Testis (tissue), 3 donors: ENCODE data around the gene P2RX7. TPM values are rescaled to one million over a fixed set of nuclear protein-coding genes. Genes with fewer than 3 reads are reported as not detected.
A peak's percentile ranks its signal among the peaks of the same experiment; 100 is the strongest.

Source experiments
- DNase-seq: peaks from one replicate; pipeline ENCODE4 v3.0.0-alpha.2; 2019
- H3K27ac ChIP-seq, 2 donors: fragments of 200-600 bp; sonication (generic); one replicate each; pipeline ENCODE4 v1.5.1; 2019
- H3K27me3 ChIP-seq: fragments of 200-600 bp; sonication (generic); one replicate; pipeline ENCODE4 v1.5.1; 2019
- H3K36me3 ChIP-seq: fragments of 200-600 bp; sonication (generic); one replicate; pipeline ENCODE4 v1.5.1; 2017; ENCODE audit warnings: low read depth; ENCODE audit errors: missing control alignments
- H3K4me1 ChIP-seq: fragments of 200-600 bp; sonication (generic); one replicate; pipeline ENCODE4 v1.5.1; 2019
- H3K4me3 ChIP-seq, 2 donors: fragments of 200-600 bp; sonication (generic); one replicate each; pipeline ENCODE4 v1.5.1; 2017 to 2019
- H3K9me3 ChIP-seq: fragments of 200-600 bp; sonication (generic); one replicate; pipeline ENCODE4 v1.5.1; 2017
- CTCF ChIP-seq, 3 experiments: fragments of 450-650 bp in 2 of 3; fragments of 200-600 bp in 1 of 3; sonication (generic) in 1 of 3; IDR thresholded peaks; one replicate each; pipeline ENCODE4 v1.5.1; 2016 to 2019; ENCODE audit warnings: antibody characterized with exemption in 3 of 3, mild to moderate bottlenecking in 2 of 3, moderate library complexity in 1 of 3
- POLR2A ChIP-seq: fragments of 450-650 bp; IDR thresholded peaks from one replicate; pipeline ENCODE4 v1.6.1; 2017; ENCODE audit warnings: antibody characterized with exemption, mild to moderate bottlenecking, moderate library complexity
- WGBS, 2 donors: methylation state at CpG; one replicate each; pipeline ENCODE4 v1.1.5; 2018; 5-methylcytosine and 5-hydroxymethylcytosine counted together
- intact Hi-C: fragments of 100-400 bp; cut with DNase I; formaldehyde crosslinking; loops from one replicate; pipeline ENCODE4 v1.15.1; 2023; ENCODE audit warnings: low total_unique reads
- polyA plus RNA-seq: library from polyadenylated mRNA; stranded (reverse); fragments of 350-450 nt; fragmentation: Illumina TruSeq; extraction: RNeasy Lipid Tissue Mini Kit (QIAGEN cat#74804); gene quantifications from one replicate; pipeline ENCODE4 v1.2.3, GENCODE V29; 2014; ENCODE audit warnings: low read depth, low replicate concordance; ENCODE audit not compliant: insufficient read depth
- total RNA-seq, 2 donors: library from RNA; depleted of rRNA; stranded (reverse); fragments of >200 nt; gene quantifications; one replicate each; pipeline ENCODE4 v1.2.3, GENCODE V29; 2016

P2RX7 gene
- total and polyA plus RNA-seq, 3 donors from 2014 or later, result 3.0 to 12.8 (median 5.6) TPM

GRCh38 chr12:121095544-121096198, 37.0 kb upstream of the P2RX7 start:
- intact Hi-C loops, result no loop called here
- H3K27ac ChIP-seq, result no peak overlapping the region
- TF ChIP-seq POLR2A (no peak), CTCF (IDR thresholded peaks at IDR 0.05) (peak; percentile 35 to 79 (median 63))
- H3K36me3 ChIP-seq, result no peaks in the 10 kb centered on the region
- peak; percentile 81 for DNase-seq
- H3K9me3 ChIP-seq, result no peaks in the 10 kb centered on the region
- H3K27me3 ChIP-seq, result no peaks in the 10 kb centered on the region
- H3K4me3 ChIP-seq, result peak overlapping the region in 1 of 2 donors; percentile 14
- 2 to 5% methylated on average over 31 to 33 of the region's 33 CpGs for WGBS, 2 donors
- peaks cover 5% of the 10 kb centered on the region for H3K4me1 ChIP-seq

- Histone ChIP-seq H3K27me3 (no peaks in the 10 kb centered on the region), H3K4me1 (peaks cover 5% of the 10 kb centered on the region), H3K9me3 (no peaks in the 10 kb centered on the region), H3K36me3 (no peaks in the 10 kb centered on the region), H3K27ac (no peak overlapping the region), H3K4me3 (peak overlapping the region in 1 of 2 donors; percentile 14)
- 24 to 32% methylated on average over 11 of the region's 11 CpGs for whole genome bisulfite sequencing, 2 donors
- no peak for TF ChIP-seq POLR2A
- TF ChIP-seq CTCF (IDR thresholded peaks at IDR 0.05), result no peak
- DNase-seq, result no peak
- intact Hi-C loops, result no loop called here
Observed at GRCh38 chr12:121096199-121096798, 36.4 kb upstream of the P2RX7 start.

GRCh38 chr12:121099779-121100178, 32.9 kb upstream of the P2RX7 start:
- Histone ChIP-seq H3K9me3 (no peaks in the 10 kb centered on the region), H3K4me3 (no peak overlapping the region), H3K27ac (no peak overlapping the region), H3K27me3 (no peaks in the 10 kb centered on the region), H3K4me1 (peaks cover 5% of the 10 kb centered on the region), H3K36me3 (no peaks in the 10 kb centered on the region)
- intact Hi-C loops, result no loop called here
- TF ChIP-seq POLR2A, result no peak
- no peak for TF ChIP-seq CTCF (IDR thresholded peaks at IDR 0.05)
- no peak for DNase-seq

DNA sequence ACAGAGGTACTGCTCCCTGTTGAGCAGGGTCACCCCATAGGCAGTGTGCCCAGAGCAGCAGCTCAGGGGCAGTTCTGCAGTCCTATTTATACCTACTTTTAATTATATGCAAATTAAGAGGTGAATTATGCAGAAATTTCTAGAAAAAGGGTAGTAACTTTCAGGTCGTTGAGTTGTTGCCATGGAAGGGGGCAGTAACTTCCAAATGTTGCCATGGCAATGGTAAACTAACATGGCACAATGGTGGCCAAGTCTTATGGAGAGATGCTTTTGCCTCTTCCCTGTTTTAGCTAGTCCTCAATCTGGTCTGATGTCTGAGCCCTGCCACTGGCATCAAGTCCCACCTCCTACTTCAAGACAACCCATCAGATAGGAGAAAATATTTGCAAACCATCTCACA, 30.4 kb upstream of the P2RX7 start:
- H3K27me3 ChIP-seq, result no peaks in the 10 kb centered on the region
- H3K9me3 ChIP-seq, result no peaks in the 10 kb centered on the region
- no peak overlapping the region for H3K27ac ChIP-seq
- TF ChIP-seq CTCF (IDR thresholded peaks at IDR 0.05) (no peak), POLR2A (no peak)
- H3K4me1 ChIP-seq, result no peaks in the 10 kb centered on the region
- no peak for DNase-seq
- intact Hi-C loops, result no loop called here
- H3K36me3 ChIP-seq, result no peaks in the 10 kb centered on the region
- H3K4me3 ChIP-seq, result no peak overlapping the region
- 41 to 42% methylated on average over 1 of the region's 1 CpG for WGBS, 2 donors

DNA sequence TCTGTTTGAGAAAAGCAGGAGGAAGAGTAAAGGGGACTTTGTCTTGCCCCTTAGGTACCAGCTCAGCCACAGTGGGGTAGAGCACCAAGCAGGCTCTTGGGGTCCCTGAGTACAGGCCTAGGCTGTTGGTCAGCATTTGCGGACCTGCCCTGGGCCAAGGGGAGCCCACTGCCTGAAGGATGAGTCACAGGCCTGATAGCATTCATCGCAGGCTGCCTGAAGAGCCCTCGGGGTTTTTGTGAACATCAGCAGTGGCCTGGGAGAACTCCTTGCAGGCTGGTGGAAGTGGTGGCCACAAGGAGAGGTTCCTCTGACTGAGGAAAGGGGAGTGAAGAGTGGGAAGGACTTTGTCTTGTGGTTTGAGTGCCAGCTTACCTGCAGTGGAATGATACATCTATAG, 25.0 kb upstream of the P2RX7 start:
- no peaks in the 10 kb centered on the region for H3K4me1 ChIP-seq
- no peaks in the 10 kb centered on the region for H3K36me3 ChIP-seq
- intact Hi-C loops, result no loop called here
- TF ChIP-seq POLR2A (no peak), CTCF (IDR thresholded peaks at IDR 0.05) (no peak)
- H3K27me3 ChIP-seq, result no peaks in the 10 kb centered on the region
- DNase-seq, result no peak
- 73 to 80% methylated on average over 1 to 3 of the region's 3 CpGs for WGBS, 2 donors
- H3K4me3 ChIP-seq, result no peak overlapping the region
- no peaks in the 10 kb centered on the region for H3K9me3 ChIP-seq
- no peak overlapping the region for H3K27ac ChIP-seq
